ENCODE data around the gene RBM6.
"Not testable (repeated sequence)": the region's sequence is repeated elsewhere in the genome, so short reads cannot be mapped to it uniquely, and the experiment has no call there.

The RBM6 gene

DNA sequence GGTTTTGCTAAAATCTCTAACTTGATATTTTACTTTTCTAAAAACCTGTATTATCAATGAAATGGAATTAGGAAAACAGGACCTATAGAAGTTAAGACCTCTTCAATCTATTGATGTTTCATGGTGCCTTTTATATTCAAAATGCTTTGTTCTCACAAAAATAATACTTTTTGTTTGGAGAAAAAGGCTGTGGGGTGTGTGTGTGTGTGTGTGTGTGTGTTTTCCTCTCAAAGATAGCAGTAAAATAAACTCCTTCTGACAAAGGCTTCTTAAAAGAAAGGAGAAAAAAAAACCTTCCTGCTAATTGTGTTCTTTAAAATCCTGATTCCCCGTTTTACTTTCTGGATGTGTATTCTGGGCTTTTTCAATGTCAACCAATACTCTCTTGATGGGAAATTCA, 54.5 kb downstream of the RBM6 start:
- no peak for FAIRE-seq

DNA sequence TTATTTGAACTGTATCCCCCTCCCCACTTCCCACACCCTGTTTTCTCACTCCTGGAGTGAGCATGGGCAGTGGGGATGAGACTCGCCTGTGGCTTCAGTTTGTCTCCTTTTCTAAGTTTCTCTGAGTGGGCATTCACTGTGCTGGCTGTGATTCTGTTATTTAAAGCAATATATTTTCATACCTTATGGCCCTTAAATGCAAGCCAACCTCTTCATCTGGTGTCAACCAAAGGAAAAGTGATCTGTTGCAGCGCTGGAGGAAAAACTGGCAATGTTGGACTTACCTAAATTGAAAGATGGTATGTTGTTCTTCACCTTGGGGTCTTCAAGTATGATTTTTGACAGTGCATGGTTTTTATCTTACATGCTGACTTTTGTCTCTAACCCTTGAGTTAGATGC, 56.1 kb downstream of the RBM6 start:
- no peak for FAIRE-seq

GRCh38 chr3:49997862-49998261, 57.9 kb downstream of the RBM6 start:
- FAIRE-seq: peak; percentile 33

GRCh38 chr3:49998326-49998725, 58.4 kb downstream of the RBM6 start:
- FAIRE-seq: no peak

- FAIRE-seq: no peak
Measured at GRCh38 chr3:50001511-50001910, 61.6 kb downstream of the RBM6 start.

GRCh38 chr3:50003216-50003615, 63.3 kb downstream of the RBM6 start:
- FAIRE-seq: no peak

DNA sequence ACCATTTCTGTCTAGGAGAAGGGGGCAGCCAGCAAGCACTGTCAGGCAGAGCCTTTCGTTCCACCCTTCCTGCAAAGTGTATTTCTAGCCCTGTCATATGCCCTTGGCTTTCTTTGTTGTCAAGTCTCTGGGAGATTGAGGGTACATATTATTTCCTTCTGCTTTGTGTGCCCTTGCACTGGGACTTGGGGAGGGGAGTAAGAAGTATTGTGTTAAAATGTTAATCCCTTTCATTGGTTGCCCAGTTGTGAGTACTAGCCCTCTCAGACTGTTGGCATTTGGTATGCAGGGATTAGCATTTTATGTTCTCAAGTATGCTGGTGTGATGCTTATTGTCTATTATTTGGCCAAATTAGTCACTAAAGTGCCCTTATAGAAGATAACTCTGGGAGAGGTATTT, 63.9 kb downstream of the RBM6 start:
- FAIRE-seq: no peak

GRCh38 chr3:50008931-50009330, 69.0 kb downstream of the RBM6 start:
- no peak for FAIRE-seq

- no peak for FAIRE-seq
Measured at GRCh38 chr3:50010959-50011358, 71.0 kb downstream of the RBM6 start.

DNA sequence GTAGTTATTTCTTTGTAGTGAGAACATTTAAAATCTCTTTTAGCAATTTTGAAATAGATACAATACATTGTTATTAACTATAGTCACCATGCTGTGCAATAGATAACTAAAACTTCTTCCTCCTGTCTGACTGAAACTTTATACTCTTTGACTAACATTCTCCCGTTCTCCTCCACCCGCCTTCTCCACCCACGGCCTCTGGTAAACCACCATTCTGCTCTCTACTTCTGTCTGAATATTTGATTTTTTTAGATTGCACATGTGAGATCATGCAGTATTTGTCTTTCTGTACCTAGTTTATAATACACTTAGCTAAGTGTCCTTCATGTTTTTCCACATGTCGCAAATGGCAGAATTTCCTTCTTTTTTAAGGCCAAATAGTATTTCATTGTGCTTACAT, 76.0 kb downstream of the RBM6 start:
- no peak for FAIRE-seq

DNA sequence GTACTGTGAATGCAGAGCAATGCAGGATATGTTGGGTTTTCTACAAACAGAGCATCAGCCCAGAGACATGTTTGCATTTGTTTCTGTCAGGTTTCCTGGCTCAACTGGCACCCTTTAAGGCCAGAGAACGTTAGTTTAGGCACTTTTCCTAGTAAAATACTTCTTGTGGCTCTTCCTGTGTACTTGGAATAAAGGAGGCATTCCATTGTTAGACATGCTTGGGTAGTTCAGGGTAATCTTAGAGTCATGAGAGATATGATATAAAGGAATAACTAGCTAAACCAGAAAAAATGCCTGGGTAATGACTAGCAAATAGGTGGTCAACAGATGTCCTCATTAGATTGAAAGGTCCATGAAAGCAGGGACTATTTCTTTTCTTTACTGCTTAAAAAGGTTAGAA, 88.4 kb downstream of the RBM6 start:
- no peak for FAIRE-seq

DNA sequence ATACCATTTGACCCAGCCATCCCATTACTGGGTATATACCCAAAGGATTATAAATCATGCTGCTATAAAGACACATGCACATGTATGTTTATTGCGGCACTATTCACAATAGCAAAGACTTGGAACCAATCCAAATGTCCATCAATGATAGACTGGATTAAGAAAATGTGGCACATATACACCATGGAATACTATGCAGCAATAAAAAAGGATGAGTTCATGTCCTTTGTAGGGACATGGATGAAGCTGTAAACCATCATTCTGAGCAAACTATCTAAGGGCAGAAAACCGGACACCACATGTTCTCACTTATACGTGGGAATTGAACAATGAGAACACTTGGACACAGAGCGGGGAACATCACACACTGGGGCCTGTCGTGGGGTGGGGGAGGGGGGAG, 91.3 kb downstream of the RBM6 start:
- FAIRE-seq: not testable (repeated sequence)

DNA sequence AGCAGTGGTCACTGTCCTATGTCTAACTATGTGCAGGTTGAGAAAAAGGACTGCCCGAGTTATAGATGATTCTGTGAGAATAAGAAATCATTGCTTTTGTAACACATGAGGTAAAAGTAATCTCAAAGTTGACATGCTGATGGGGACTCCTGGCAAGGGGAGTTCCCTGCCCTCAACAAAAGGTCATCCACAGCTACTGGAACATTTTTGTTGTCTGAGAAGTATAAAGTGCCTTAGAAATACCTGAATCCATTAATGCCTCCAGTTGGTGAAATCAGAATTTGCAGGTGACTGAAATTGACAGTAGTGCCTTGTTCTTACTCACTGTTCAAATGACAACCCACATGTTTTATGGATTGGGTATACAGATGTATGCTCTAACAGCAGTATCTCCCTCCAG, 105.0 kb downstream of the RBM6 start:
- FAIRE-seq: no peak

DNA sequence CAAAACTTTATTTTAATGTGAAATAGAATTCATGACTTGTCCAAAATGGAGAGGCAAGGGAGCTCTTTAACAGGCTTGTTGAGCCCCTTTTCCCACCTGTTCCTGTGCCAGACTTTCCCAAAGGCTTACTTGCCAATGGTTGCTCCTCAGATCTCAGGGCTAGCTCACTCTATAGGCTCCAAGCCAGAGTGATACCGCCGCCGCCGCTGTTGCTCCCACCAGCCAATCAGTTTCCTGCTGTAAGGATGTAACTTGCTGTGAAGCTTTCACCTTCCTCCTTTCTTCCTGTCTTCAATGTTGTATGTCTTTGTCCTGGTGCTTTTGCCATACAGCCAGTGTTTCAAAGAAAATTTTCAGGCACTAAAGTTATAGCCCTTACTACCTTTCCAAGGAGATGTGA, 107.5 kb downstream of the RBM6 start:
- no peak for FAIRE-seq

GRCh38 chr3:50050361-50050760, 110.4 kb downstream of the RBM6 start:
- no peak for FAIRE-seq

DNA sequence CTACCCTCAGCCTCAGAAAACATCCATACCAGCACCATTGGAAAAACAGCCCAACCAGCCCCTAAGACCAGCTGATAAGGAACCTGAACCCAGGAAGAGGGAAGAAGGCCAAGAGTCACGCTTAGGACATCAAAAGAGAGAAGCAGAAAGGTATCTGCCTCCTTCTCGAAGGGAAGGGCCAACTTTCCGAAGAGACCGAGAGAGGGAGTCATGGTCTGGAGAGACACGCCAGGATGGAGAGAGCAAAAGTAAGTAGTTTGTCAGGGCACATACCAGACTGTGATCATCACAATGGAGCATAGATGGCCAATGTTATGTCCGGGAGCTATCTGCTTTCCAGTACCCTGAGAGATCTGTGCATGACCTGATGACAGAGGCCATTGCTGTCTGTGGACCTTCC, 117.8 kb downstream of the RBM6 start:
- FAIRE-seq: no peak

GRCh38 chr3:50068134-50068533, 128.2 kb downstream of the RBM6 start:
- FAIRE-seq: no peak

- no peak for FAIRE-seq
Measured at GRCh38 chr3:50078091-50078490, 138.1 kb downstream of the RBM6 start.

DNA sequence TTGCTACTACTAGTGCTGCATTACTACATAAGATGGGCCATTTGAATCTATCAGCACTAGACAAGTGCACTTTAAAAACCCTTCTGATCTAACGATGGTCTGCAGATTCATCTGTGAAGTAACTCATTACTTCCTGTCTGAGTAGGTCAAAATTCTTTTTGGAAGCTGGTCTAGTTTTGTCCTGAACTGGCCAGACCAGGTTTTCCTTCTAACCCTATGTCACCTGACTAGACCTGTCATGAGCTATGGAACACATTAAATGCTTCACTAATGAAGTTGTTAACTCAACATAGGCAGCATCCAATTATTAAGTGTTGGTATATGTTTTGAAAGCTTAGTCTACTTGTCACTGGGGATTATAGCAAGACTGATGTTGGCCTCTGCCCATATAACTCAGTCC, 138.7 kb downstream of the RBM6 start:
- no peak for FAIRE-seq

- not testable (repeated sequence) for FAIRE-seq
Measured at GRCh38 chr3:50084951-50085350, 145.0 kb downstream of the RBM6 start.

- peak; percentile 96 for FAIRE-seq
Measured at GRCh38 chr3:50088725-50089608, 149.0 kb downstream of the RBM6 start, which contains the start of gene RBM5. TSS of gene RBM5 (plus strand) at chr3:50088919. CDS start at chr3:50090435, 1,516 bp downstream.

GRCh38 chr3:50089609-50089945, 149.6 kb downstream of the RBM6 start:
- no peak for FAIRE-seq

GRCh38 chr3:50090984-50091383, 151.0 kb downstream of the RBM6 start:
- FAIRE-seq: no peak

DNA sequence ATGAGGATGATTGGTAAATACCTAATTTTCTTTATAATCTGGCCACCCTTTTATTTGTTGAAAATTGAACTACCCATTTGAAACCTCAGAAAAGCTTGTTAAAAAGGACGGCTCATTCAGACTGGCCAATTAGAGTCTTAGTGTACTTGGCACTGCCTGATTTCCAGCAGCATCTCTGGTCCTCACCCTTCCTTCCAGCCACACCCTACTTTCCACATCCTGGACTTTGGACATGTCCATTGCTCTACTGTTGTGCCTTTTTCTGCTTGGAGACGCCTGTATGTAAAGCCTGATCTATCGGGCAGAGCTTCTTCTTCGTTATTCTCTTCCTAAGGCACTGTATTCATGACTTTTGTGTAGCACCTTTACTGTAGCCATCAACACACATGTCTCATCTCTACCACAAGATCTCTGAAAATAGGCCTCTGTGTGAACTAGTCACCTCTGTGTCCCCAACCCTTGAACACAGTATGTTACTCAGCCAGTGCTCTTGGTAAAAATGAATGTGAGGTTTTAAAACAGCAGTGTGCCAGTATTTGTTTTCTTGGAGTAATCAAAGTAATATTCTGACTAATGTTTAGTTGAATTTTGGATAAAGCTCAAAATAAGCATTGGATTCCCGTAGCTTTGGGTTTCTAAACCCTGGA, 155.5 kb downstream of the RBM6 start:
- no peak for FAIRE-seq

DNA sequence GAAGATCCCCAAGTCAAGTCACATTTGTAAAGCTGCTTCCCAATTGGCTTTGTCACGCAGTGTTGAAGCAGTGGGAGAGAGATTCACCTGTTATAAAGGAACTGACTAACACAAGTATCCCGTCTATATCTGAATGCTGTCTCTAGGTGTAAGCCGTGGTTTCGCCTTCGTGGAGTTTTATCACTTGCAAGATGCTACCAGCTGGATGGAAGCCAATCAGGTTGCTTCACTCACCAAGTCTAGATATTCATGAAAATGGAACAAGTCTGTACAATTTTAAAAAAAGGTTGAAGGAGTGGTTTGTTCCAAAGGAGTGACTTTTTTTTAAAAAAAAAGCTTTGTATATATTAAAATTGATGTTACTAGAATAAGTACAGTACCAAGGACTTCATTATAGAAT, 160.4 kb downstream of the RBM6 start:
- no peak for FAIRE-seq
